HG03066 (cell line): Measurements from ENCODE around the gene GEMIN2.
"Not testable (repeated sequence)": the region's sequence is repeated elsewhere in the genome, so short reads cannot be mapped to it uniquely, and the experiment has no call there.

Experiments used
- ATAC-seq: cut with Tn5 transposase; IDR thresholded peaks from one replicate; pipeline ENCODE4 v1.9.1; 2021; ENCODE audit warnings: low read depth; ENCODE audit not compliant: unreplicated experiment

GEMIN2 gene

DNA sequence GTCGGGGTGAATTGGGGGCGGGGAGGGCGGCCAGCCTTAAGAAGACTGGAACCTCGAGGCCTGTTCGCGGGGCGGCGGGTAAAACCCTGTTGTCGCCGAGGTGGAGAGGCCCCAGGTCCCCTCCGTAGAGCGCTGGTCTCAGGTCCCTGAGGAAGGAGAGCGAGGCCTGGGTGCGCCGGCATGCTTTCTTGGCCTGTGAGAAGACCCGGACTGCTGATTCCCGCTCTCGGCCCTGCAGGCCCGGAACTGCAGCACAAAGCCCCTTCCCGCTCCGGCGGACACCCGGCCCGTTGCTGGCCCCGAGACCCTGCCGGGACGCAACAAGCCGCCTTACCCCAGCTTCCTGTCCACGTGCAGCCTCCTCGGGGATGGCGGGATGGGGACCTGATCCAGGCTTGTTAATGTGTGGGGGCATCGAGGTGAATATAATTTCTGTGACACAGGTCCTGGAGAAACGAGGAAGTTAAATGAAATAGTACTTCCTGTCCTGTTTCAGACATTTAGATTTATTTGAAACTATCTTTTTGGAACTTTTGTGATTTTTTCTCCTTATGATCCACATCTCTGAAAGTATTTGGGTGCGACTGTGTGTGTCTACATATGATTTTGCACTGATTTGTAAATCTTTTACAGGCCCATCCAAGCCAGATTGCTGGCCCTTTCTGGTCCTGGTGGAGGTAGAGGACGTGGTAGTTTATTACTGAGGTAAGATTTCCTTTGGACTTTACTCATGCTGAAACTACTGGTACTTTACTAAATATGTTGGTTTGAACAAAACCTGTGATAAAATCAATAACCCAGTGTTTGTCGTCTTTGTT, 61.5 kb downstream of the GEMIN2 start:
- peak; percentile 4 for ATAC-seq

DNA sequence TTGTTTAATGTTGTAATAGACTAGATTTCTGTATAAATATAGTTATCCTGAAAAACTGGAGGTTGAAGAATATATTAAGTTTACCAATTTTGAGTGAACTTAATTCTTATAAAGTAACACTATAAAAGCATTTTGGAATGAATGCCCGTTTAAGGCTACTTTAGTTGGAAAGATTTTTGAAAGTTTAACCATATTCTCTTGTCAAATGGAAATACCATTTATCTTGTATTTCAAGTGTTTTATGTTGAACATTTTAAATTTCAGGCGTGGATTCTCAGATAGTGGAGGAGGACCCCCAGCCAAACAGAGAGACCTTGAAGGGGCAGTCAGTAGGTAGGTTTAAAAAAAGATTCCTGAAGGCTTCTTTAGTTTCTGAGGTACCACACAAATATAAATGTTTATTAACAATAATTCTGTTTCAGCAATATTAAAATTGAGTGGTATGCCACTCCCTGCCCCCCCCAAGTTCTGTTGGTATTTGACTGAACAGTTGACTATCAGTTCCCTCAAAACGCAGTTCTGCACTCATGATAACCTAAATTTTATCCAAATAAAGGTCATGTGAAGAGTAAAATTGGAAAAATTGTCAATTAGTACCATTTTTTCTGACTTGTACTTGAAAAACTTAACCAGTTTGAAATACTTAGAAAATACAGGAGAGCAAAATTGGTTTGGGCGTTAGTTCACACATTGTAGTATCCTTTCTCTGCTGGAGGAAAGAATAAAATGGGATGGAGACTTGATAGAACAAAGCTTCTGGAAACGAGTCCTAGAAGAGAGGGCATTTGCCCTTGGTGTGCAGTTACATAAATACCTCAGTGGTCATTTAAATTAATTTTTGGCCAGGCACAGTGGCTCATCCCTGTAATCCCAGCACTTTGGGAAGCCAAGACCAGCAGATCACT, 62.4 kb downstream of the GEMIN2 start:
- ATAC-seq, result no peak

DNA sequence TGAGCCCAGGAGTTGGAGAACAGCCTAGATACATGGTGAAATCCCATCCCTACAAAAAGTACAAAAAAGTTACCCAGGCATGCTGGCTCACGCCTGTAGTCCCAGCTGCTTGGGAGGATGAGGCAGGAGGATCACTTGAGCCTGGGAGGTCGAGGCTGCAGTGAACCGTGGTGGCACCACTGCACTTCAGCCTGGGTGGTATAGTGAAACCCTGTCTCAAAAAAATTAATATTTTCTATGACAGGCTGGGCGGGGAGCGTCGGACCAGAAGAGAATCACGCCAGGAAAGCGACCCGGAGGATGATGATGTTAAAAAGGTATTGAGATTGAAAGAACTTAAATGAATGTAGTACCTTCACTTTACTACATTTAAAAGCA, 63.0 kb downstream of the GEMIN2 start:
- ATAC-seq, result no peak

DNA sequence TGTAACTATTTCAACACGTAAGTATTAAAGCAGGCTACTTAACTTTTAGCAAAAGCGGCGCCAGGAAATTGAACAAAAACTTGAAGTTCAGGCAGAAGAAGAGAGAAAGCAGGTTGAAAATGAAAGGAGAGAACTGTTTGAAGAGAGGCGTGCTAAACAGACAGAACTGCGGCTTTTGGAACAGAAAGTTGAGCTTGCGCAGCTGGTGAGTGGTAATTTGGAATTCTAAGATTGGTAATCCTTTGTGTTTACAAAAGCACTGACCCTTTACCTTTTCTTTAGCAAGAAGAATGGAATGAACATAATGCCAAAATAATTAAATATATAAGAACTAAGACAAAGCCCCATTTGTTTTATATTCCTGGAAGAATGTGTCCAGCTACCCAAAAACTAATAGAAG, 64.9 kb downstream of the GEMIN2 start:
- ATAC-seq, result no peak

DNA sequence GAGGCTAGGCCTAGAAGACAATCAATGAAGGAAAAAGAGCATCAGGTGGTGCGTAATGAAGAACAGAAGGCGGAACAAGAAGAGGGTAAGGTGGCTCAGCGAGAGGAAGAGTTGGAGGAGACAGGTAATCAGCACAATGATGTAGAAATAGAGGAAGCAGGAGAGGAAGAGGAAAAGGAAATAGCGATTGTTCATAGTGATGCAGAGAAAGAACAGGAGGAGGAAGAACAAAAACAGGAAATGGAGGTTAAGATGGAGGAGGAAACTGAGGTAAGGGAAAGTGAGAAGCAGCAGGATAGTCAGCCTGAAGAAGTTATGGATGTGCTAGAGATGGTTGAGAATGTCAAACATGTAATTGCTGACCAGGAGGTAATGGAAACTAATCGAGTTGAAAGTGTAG, 66.4 kb downstream of the GEMIN2 start:
- ATAC-seq, result no peak

DNA sequence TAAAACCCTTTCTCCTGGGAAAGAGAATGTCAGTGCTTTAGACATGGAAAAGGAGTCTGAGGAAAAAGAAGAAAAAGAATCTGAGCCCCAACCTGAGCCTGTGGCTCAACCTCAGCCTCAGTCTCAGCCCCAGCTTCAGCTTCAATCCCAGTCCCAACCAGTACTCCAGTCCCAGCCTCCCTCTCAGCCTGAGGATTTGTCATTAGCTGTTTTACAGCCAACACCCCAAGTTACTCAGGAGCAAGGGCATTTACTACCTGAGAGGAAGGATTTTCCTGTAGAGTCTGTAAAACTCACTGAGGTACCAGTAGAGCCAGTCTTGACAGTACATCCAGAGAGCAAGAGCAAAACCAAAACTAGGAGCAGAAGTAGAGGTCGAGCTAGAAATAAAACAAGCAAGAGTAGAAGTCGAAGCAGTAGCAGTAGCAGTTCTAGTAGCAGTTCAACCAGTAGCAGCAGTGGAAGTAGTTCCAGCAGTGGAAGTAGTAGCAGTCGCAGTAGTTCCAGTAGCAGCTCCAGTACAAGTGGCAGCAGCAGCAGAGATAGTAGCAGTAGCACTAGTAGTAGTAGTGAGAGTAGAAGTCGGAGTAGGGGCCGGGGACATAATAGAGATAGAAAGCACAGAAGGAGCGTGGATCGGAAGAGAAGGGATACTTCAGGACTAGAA, 67.0 kb downstream of the GEMIN2 start:
- no peak for ATAC-seq

DNA sequence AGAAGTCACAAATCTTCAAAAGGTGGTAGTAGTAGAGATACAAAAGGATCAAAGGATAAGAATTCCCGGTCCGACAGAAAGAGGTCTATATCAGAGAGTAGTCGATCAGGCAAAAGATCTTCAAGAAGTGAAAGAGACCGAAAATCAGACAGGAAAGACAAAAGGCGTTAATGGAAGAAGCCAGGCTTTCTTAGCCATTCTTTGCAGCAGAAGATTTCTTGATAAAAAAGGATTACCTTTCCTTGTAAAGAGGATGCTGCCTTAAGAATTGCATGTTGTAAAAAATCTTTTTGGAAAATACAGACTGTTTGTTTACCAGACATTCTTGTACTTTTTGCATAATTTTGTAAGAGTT, 67.5 kb downstream of the GEMIN2 start:
- ATAC-seq, result no peak

DNA sequence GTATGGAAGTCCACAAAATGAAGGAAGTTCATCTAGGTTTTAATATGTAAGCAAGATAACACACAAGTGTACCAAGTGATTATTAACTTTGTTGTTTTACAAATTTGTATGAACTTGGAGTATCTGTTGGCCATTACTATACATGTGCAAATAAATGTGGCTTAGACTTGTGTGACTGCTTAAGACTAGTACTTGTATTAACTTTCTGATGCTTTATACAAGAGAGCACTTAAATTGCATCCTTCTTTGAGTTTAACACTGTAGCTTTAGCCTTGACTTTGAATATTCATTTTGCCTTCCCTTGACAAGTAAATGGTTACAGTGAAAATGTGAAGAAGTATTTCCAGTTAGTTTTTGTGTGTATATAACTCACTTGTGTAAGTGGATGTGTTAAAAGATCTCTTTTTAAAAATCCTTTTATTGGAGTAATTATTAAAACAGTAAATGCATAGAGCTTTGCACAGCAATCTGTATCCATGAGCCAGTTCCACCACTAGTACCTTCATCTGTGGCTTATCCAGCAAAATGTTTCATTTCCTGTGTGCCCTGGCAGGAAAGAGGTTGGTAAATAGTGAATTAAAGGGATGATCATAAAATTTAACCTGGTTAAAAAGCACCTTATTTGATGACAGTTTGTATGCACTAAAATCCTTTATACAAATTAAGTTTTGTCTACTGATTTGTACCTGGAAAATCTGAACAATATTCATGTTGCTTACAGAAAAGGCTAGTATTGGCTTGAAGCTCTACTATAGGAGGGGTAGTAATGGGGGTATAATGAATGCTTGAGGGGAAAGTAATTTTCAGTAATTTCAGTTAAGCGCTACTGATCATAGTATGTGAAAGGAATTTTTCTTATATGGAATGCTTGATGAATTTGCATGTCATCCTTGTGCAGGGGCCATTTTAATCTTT, 68.9 kb downstream of the GEMIN2 start:
- no peak for ATAC-seq

DNA sequence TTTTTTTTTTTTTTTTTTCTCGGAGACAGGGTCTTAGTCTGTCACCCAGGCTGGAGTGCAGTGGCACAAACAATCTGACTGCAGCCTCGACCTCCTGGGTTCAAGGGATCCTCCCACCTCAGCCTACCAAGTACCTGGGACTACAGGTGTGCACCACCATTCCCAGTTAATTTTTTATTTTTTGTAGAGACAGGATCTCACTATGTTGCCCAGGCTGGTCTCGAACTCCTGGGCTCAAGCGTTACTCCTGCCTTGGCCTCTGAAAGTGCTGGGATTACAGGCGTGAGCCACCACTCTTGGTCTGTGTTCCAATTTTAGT, 69.5 kb downstream of the GEMIN2 start:
- ATAC-seq, result not testable (repeated sequence)

DNA sequence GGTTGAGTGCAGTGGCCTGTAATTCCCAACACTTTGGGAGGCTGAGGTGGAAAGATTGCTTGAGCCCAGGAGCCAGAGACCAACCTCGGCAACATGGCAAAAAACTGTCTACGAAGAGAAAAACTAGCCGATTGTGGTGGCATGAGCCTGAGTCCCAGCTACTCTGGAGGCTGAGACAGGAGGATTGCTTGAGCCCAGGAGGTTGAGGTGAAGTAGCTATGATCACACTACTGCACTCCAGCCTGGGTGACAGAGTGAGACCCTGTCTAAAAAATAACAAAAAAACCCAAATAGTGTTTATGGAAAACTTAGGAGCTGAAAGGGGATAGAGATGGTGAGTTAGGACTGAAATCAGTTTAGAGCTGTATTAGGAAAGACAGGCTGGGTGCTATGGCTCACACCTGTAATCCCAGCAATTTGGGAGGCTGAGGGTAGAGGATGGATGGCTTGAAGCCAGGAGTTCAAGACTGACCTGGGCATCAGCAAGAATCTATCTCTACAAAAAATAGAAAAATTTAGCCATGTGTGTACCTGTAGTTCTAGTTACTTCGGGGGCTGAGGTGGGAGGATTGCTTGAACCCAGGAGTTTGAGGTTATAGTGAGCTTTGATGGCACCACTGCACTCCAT, 70.6 kb downstream of the GEMIN2 start:
- no peak for ATAC-seq

DNA sequence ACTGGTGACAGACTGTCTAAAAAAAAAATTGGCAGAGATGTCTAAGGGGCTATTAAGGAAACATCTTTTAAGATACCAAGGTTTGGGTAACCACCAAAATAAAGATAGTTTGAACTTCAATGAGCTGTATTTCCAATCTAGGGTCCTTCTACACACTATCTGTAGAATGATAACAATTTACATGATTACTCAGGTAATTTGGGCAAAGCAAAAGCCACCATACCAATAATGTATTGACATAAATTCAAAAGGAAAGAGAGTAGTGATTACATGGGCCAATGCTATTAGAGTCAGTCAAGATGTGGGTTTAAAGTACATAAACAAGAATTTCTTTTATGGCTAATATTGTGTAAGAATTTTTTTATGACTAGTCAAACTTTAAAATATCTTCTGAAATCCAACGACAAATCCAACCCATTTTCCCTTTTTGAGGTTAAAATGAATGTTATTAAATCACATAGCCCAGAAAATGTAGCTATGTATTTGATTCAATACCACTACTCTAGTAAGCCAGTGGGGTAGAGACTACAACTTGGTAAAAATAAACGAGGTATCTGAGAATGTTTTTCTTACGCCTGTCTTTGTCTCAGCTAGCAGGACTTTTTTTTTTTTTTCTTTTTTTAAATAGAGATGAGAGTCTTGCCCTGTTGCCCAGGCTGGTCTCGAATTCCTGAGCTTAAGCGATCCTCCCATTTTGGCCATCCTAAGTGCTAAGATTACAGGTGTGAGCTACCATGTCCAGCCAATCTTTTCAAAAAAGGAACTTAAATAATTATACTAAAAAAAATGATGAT, 71.3 kb downstream of the GEMIN2 start:
- no peak for ATAC-seq
